NCI-H2171 (cell line): ENCODE data around the gene PARD3B.

Experiments
- DNase-seq: peaks from one replicate; lab custom pipeline; 2025; lab: John Stamatoyannopoulos, UW

PARD3B gene

DNA sequence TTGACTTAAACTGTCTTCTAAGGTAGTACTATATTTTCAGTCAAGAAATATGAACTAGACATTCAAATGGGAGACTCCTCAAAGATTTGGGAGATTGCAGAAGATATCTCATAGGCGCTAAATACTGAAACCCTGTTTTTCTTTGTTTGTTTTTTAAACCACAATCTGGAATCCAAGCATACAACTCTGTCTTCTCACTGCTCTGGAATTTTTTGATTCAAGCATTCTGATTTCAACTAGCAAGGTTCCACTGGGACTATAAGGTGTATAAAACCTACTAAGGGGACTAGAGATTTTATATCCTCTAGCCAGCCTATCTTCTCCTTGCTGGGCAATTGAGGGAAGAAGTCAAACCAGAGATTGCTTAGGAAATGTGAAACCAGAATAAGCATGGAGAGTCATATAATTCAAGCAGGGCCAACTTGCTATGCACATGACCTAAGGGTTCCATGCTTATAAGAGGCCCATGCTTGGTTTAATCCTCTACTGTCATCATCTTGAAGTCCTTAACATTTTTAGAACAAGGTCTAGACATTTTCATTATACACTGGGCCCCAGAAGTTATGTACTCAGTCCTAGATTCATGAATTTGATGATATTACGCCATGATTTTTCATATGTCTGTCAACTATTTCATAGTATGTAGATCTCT lies 405.5 kb downstream of the PARD3B start:
- DNase-seq: no peak

DNA sequence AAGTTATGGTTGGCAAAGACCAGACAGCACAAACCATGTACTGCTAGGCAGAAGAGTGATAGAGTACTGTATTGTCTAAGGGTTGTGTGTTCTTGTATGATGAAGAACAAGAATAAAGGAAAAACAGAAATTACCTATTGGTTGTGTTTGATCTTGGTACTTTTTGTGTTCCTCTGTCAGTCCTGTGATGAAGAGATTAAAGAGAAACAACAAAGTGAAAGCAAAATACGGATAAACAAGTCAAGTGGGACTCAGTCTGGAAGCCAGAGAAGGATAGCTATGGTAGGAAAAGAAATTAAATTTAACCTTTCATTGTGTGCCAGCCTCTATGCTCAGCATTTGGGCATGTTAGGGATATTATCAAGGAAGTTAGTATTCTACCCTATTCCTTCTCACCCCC lies 413.1 kb downstream of the PARD3B start:
- DNase-seq: no peak

DNA sequence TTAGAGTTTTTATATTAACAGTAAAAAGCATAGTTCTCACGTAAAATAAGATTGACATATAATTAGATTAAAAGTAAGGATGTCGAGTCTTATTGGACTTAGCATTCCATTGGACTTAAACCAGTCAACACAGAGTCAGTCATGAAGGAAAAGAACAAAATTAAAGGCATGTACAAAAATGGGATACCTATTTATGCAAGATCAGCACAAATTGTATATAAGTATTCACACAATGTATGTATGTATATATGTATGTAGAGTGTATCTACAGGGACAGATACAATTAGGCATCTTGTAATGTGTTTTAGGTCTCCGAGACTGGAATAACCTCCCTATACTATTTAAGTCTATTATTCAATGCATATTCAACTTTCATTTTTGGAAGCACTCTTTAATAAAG lies 419.1 kb downstream of the PARD3B start:
- DNase-seq: no peak

GRCh38 chr2:204966245-204966644 lies 421.0 kb downstream of the PARD3B start:
- no peak for DNase-seq

DNA sequence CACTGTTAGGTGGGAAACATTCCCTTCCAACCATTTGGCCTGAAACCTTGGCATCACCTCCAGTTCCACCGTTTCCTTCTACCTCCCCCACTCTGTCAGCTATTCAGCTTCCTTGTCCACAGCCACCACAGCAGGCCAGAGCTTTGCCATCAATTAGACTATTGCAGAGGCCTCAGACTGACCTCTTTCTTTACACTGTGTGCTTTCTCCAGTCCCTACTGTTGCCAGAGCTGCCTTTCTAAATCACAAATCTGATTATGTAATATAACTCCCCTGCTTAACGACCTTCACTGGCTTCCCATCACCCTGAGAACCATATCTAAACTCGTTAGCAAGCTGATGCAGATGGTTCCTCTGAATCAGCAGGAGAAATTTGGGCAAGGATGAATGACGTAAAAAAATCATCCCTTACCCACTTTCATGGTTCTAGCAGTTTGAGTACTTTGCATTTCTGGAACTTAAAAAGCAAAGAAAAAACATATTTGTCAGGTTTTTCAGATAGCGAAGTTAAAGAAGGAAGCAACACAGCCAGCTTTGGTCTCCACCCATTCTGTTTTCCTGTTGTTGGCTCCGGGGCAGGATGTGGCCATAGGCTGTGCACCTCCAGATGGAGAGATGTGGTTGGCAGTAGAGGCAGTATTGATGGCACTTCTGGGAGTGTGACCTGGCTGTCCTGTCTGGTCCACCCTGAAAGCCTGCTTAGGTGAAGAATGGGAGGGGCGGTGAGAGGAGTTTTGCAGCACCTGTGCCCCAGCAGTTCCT lies 422.1 kb downstream of the PARD3B start:
- DNase-seq: peak; percentile 19

- no peak for DNase-seq
Measured at GRCh38 chr2:204971206-204971907, 426.1 kb downstream of the PARD3B start.

DNA sequence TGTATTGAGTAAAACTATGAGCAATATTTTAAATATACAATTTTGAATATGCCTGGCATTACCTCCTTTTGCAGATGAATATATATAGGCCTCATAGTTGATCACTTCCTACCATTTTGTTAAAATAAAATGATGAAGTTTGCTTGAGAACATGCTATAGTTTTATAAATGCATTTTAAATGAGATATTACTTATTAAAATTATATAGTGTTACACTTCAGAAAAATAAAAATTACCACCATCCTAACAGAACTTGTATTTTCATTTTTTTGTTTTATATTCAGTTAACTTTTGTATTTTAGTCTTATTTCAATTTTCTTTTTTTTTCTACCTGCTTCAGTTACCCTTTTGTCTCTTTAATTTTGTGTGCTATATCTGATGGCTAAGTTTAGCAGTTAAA lies 426.9 kb downstream of the PARD3B start:
- DNase-seq: no peak

DNA sequence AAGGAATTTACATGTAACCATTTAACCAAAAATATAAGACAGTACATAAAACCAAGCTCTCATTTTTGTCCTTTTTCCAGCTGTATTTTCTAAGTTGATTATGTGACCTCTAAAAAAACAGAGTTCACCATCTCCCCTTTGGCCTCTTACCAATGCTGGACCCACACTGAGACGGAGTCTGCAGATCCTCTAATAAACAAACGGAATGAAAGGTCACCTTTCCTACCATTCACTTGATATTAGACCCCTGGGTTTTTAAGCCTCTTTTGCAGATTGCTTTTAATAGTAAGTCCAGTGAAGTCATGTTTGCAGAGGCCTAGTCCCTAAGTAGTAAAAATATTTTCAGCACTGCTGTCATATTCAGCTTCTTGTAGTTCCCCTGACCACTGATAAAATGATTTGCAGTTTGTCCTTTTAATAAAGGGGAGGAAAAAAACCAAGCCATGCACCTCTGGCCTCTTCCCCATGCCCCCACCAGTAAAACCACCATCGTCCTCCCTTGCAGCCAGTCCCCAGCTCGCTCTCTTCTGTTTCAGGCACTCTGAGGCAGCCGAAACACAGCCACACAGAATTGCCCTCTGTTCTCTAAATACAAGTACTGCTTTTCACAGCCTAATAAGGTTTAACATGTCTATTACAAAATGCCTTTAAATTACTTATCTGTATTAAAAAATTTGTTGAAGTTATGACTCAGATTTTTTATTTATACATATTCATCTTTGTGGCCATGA lies 427.5 kb downstream of the PARD3B start:
- DNase-seq: no peak

DNA sequence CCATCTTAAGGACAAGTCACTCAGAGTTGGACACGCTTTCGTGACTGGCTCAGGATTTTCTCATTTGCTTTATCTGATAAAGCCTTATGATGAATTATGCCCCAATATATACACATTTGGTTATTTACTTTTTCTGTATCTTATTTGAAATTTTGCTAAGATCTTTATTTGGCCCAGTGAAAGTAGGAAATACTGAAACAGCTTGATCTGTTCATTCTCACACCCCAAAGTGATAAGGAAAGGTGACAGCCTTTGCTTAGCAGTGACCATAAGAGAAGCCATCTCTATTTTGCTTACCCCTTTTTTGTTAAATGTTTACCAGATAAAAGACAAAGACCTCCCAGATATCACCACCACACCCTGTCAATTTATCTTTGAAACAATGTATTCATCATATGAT lies 428.3 kb downstream of the PARD3B start:
- no peak for DNase-seq

DNA sequence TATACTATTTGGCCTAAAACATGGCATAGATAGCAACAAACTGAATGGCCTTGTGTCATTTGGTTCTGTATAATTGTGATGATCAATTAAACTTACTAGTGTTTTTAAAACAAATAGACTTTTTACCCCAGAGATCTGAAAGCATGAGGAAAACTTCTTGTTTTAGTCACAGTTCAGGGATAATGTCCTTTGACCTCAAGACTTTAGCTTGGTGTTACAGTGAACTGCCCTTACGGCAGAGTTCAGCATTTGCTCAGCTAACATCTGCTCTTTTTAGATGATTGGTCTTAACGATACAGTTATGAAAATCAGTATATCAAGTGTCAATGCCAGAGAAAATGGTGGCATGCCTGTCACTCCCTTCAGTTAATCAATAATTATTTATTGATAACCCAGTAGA lies 429.2 kb downstream of the PARD3B start:
- no peak for DNase-seq

GRCh38 chr2:204977914-204978313 lies 432.6 kb downstream of the PARD3B start:
- DNase-seq: no peak

- DNase-seq: no peak
Measured at GRCh38 chr2:204982303-204982702, 437.0 kb downstream of the PARD3B start.

DNA sequence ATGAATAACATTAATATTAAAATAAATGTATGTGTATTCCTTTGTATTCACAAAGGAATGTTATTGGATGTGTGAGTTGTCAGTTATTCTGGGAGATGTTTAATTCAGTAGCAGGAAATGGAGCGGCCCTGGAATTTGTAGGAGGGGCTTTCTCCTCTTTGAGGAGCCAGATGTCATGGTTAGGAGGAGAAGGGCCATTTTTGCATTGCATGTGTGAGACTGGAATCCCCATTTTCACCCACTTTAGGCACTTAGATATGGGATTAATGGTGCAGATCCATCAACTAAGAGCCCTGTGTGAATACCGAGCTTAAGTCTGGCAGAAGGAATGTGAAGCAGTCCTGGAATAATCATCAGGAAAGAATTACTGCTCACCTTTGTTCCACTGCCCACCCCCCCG lies 439.2 kb downstream of the PARD3B start:
- DNase-seq: no peak

DNA sequence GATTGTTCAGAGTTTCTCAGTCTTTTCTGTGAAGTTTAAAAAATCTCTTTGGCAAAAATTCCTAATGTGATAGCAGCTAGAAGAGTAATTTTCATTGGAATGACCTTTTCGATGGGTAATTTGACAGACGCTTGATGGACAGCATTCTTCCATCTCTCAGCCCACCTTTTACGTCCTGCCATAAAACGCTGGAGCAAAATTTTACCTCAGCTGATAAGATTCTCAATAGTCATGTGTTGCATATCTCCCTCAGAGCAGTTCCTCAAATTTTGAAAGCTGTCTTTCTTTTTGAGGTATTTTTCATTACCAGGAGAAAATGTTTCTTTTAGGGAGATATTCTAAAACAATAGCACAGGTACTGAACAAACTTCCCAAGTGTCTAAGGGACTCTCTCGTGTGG lies 441.4 kb downstream of the PARD3B start:
- DNase-seq: no peak

DNA sequence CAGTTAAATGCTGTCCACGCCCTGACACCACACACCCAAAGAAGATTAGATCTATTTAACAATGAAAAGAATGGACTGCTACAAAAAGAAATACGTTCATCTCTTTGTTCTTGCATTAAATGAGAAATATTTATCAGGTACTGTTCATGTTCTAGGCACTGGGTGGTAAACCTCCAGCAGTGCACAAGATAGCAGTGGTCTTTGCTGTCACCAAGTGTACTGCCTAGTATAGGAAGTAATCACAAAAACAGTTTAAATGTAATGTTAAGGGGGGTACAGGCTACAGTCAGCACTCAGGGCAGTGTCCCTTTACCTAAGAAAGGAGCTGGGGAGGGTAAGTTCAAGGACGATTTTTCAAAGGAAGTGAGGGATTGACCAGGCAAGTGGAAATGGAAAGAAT lies 443.6 kb downstream of the PARD3B start:
- DNase-seq: no peak

GRCh38 chr2:204989877-204990276 lies 444.6 kb downstream of the PARD3B start:
- no peak for DNase-seq

GRCh38 chr2:205001300-205001966 lies 456.2 kb downstream of the PARD3B start:
- peak; percentile 56 for DNase-seq

- DNase-seq: no peak
Measured at GRCh38 chr2:205002390-205002789, 457.1 kb downstream of the PARD3B start.

DNA sequence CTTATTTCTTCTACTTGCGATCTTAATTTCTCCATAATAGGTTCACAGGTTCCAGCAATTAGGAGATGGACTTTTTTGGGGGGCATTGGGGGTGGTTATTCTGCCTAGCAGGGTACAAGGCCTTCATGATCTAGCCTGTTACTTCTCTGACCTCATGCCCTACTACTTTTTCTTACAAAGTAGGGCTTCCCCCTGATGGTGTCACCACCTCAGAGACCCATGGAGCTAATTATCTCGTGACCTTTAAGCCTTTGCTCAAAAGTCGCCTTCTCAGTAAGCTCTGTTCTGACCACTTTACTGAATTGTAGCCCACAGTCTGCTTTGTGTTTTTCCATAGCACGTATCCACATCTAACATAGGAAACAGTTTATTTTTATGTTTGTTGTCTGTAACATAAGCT lies 458.0 kb downstream of the PARD3B start:
- no peak for DNase-seq

DNA sequence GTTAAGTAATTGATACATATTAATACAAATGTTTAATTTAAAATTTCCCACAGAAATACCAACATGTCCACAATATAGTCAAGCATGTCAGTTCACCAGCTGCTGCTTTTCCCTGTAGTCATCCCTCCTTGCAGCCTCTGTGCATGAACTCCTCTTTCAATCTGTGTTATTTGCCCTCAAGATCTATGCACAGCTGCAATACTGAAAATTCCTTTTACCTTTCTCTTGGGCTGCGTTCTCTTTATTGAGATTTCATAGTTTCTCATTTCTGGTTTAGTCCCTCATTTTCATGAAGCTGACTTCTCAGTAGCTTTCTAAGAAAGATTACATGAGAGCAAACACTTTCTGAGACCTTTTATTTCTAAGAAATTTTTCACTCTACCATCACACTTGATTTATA lies 464.9 kb downstream of the PARD3B start:
- no peak for DNase-seq

DNA sequence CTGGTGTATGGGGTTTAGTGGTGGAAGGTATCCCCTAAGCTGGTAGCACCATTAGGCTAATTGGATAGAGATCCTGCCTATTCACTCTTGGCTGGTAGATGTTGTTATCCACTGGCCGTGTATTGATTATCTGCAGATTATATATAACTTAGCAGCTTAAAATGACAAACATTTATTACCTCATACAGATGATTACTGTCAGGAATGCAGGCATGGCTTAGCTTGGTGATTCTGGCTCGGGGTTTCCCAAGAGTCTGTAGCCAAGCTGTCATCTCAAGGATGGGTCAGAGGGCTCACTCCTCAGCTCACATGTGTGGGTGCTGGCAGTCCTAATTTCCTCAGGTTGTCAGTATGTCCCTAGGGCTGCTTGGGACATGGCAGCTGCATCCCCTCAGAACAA lies 465.8 kb downstream of the PARD3B start:
- no peak for DNase-seq

GRCh38 chr2:205012961-205013360 lies 467.7 kb downstream of the PARD3B start:
- no peak for DNase-seq
